ENCODE data around the gene TEX38.
A peak's percentile ranks its signal among the peaks of the same experiment; 100 is the strongest.
"Not testable (repeated sequence)": the region's sequence is repeated elsewhere in the genome, so short reads cannot be mapped to it uniquely, and the experiment has no call there.

Gene TEX38

DNA sequence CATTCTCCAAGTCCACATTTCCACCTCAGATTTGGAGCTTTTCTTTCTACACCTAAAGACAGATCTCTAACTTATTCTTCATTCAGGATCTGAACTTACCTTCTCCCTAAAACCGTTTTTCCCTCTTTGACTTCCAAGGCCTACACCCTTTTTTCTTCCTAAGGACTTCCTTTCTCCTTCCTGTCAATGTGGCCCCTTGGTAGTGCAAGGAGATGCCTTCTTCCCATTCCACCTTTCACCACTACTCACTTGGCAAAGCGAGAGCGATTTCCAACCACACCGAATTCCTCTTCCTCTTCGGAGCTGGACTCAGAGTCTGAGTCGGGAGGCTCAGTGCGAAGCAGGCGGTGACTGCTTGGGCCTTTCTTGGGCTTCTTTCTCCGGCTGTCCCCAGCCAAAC, 46.0 kb downstream of the TEX38 start:
- DNase-seq (ENCODE audit: low read depth, low spot score): no peak
- H3K4me3 ChIP-seq (ENCODE audit: low read length): peak overlapping the region; percentile 75

DNA sequence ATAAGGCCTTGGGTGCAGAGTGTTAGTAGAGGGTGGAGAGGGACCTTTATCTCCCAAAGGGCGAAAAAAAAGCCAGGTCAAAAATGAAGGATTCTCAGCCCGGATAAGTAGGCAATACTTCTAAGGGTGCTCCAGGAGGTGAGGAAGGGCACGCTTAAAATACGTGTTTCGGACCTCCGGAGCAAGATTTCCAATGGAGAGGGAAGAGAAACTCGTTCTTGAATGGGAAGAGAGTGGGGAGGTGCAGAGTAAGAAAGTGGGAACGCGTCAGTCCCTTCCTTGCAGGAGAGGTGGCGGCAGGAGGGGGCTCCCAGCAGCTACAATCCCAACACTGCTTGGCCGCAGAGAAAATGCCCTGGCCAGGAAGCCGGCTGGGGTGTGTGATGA, 46.7 kb downstream of the TEX38 start:
- no peak for DNase-seq (ENCODE audit: low read depth, low spot score)
- H3K4me3 ChIP-seq (ENCODE audit: low read length): peak overlapping the region; percentile 75

DNA sequence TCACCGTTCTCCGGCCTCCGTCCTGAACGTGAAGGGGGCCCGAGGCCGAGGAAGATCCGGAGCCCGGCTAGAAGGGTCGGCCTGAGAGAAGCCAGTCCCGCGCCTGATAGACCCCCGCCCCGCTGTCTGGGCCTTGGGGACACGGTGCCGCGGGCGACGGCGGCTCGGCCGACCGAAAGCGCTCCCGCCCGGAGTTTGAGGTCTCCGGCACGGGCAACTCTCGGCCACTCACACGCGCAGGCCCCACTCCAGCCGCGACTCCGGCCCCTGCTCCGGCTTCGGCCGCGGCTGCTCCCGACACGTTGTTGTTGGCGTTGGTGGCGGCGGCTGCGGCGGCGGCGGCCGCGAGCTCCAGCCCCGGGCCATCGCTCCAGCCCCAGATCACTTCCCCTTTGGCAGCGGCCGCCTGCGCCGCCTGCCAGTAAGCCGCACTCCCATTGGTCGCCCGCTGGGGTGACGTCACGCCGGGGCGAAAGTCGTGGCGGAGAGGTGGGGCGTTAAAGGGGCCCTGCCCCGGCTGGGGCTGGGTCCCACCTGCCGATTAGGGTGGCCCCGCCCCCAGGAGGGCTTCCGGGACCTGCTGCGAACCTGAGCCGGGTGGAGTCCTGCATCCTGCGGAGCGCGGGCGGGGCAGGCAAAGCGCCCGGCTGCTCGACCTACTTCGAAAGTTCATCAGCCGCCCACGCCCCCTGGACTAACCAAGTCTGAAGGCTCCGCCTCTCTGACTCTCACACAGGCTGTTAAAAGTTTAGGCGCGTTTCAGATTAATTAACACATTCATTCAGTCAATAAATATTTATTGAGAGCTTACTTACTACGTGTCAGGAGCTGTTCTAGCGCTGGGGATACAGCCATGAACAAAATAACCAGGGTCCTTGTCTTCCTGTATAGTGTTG, 47.3 kb downstream of the TEX38 start, which contains the start of gene EFCAB14:
Gene EFCAB14, minus strand, starts transcription at position 388 of the 896 bp plus-strand sequence. CDS start 1,027 bp downstream, outside the sequence.
- peak within 1 kb of the TSS; percentile 75 for H3K4me3 ChIP-seq (ENCODE audit: low read length)
- DNase-seq (ENCODE audit: low read depth, low spot score): peak; percentile 93

DNA sequence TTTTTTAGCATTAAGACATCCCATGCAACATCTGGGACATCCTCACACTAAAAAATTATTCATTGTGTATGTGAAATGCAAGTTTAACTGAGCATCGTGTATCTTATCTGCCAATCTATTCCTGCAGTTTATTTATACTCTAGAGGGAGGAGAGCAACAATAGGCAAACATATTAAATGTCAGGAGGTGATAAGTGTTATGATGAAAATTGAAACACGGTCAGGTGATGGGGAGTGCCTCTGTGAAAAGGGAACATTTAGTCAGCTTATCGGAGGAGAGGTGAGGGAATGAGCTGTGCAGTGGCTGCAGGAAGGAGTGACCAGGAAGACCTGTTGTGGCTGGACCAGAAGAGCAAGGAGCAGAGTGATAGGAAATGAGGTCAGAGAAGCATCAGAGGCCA, 48.0 kb downstream of the TEX38 start:
- H3K4me3 ChIP-seq (ENCODE audit: low read length): peak overlapping the region; percentile 75
- DNase-seq (ENCODE audit: low read depth, low spot score): no peak

DNA sequence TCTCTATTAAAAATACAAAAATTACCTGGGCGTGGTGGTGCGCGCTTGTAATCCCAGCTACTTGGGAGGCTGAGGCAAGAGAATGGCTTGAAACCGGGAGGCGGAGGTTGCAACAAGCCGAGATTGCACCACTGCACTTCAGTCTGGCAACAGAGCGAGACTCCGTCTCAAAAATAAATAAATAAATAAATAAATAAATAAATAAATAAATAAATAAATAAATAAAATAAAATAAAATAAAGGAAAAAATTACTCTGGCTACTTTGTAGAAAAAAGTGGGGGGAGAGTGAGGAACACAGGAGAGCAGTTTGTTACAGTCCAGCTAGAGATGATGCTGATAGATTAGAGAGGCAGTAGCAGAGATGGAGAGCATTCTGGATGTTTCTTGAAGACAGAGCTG, 48.7 kb downstream of the TEX38 start:
- not testable (repeated sequence) for DNase-seq (ENCODE audit: low read depth, low spot score); H3K4me3 ChIP-seq (ENCODE audit: low read length)

DNA sequence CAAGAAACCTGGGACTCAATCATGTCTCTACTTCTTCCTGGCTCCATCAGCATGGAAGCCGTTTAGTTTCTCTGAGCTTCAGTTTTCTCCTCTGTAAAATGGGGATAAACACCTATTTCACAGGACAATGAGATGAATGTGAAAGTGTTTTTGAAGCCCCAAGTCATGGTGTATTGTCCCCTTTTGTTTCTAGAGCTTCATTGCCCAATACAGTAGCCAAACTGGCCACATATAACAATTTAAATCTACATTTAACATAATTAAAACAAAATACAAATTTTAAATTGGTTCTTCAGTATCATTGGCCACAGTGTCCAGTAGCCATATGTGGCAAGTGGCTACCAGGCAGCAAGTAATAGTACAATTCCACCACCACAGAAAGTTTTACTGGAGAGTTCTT, 49.5 kb downstream of the TEX38 start:
- H3K4me3 ChIP-seq (ENCODE audit: low read length): no peak overlapping the region
- DNase-seq (ENCODE audit: low read depth, low spot score): no peak

DNA sequence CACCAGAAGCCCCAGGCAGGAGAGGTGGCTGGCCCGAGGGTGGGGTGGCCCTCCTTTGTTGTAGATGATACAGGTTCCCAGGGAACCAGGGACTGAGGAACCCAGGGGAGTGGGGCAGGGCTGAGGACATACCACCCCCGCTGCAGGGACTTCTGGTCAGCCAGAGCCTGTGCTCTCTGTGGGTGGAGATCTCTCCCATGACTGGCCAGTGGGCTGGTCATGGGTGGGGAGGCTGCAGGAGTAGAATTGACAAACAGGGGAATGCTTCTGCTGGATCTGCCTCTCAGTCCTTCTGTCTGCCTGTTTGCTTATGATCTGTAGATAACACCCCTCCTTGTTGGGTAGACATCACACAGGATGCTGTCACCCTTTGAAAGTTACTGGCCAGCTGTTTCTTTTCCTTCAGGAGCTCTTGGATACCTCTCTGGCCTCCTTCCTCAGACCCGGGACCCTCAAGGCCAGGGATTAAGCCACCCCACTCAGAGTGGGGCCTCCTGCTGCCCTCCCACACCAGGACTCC, 50.1 kb downstream of the TEX38 start:
- H3K4me3 ChIP-seq (ENCODE audit: low read length): no peak overlapping the region

More for the DNA sequence above, 50.1 kb downstream of the TEX38 start:
- DNase-seq (ENCODE audit: low read depth, low spot score): no peak
